ENCODE data around the gene HDHD3. TPM values are rescaled to one million over a fixed set of nuclear protein-coding genes. Genes with fewer than 3 reads are reported as not detected.
"Not testable (repeated sequence)": the region's sequence is repeated elsewhere in the genome, so short reads cannot be mapped to it uniquely, and the experiment has no call there.

The HDHD3 gene
- total RNA-seq, 2 donors from 2014 or later = 17.6 to 30.1 TPM

GRCh38 chr9:113388833-113389232, 12.0 kb upstream of the HDHD3 start:
- no peaks in the 10 kb centered on the region for H3K9me3 ChIP-seq
- no peak overlapping the region for H3K27ac ChIP-seq
- H3K4me1 ChIP-seq (ENCODE audit: control insufficient read depth in 1 of 2, low read depth in 2 of 2) = no peaks in the 10 kb centered on the region
- no peak for DNase-seq (ENCODE audit: low spot score)
- no peaks in the 10 kb centered on the region for H3K27me3 ChIP-seq (replicated peaks; ENCODE audit: insufficient read depth)
- peaks cover 40% of the 10 kb centered on the region for H3K36me3 ChIP-seq
- ATAC-seq (ENCODE audit: insufficient number of reproducible peaks, low FRiP score, low read depth) = no peak
- no peak overlapping the region for H3K4me3 ChIP-seq
- TF ChIP-seq CTCF (IDR thresholded peaks at IDR 0.05) = no peak

GRCh38 chr9:113387560-113388230, 10.9 kb upstream of the HDHD3 start:
- DNase-seq (ENCODE audit: low spot score) (no peak), ATAC-seq (ENCODE audit: insufficient number of reproducible peaks, low FRiP score, low read depth) (no peak)
- no peak overlapping the region for H3K4me3 ChIP-seq
- TF ChIP-seq CTCF (IDR thresholded peaks at IDR 0.05) = no peak
- no peaks in the 10 kb centered on the region for H3K4me1 ChIP-seq (ENCODE audit: control insufficient read depth in 1 of 2, low read depth in 2 of 2)
- peaks cover 40% of the 10 kb centered on the region for H3K36me3 ChIP-seq
- H3K27me3 ChIP-seq (replicated peaks; ENCODE audit: insufficient read depth) = no peaks in the 10 kb centered on the region
- H3K9me3 ChIP-seq = no peaks in the 10 kb centered on the region
- no peak overlapping the region for H3K27ac ChIP-seq

- Histone ChIP-seq H3K4me1 (ENCODE audit: control insufficient read depth in 1 of 2, low read depth in 2 of 2) (no peaks in the 10 kb centered on the region), H3K4me3 (no peak overlapping the region), H3K27ac (no peak overlapping the region), H3K9me3 (no peaks in the 10 kb centered on the region), H3K27me3 (replicated peaks; ENCODE audit: insufficient read depth) (no peaks in the 10 kb centered on the region), H3K36me3 (peaks cover 32% of the 10 kb centered on the region)
- no peak for ATAC-seq (ENCODE audit: insufficient number of reproducible peaks, low FRiP score, low read depth)
- no peak for TF ChIP-seq CTCF (IDR thresholded peaks at IDR 0.05)
- DNase-seq (ENCODE audit: low spot score) = no peak
Measured at GRCh38 chr9:113386571-113387393, 10.0 kb upstream of the HDHD3 start.

GRCh38 chr9:113381909-113382411, 5.2 kb upstream of the HDHD3 start:
- Histone ChIP-seq H3K27ac (no peak overlapping the region), H3K27me3 (replicated peaks; ENCODE audit: insufficient read depth) (no peaks in the 10 kb centered on the region), H3K4me1 (ENCODE audit: control insufficient read depth in 1 of 2, low read depth in 2 of 2) (peaks cover 0 to 4% of the 10 kb centered on the region in 2 donors), H3K36me3 (no peaks in the 10 kb centered on the region), H3K9me3 (no peaks in the 10 kb centered on the region), H3K4me3 (no peak overlapping the region)
- no peak for TF ChIP-seq CTCF (IDR thresholded peaks at IDR 0.05)
- DNase-seq (ENCODE audit: low spot score) (no peak), ATAC-seq (ENCODE audit: insufficient number of reproducible peaks, low FRiP score, low read depth) (no peak)

- not testable (repeated sequence) for H3K27ac ChIP-seq; H3K9me3 ChIP-seq; H3K4me1 ChIP-seq (ENCODE audit: control insufficient read depth in 1 of 2, low read depth in 2 of 2); H3K27me3 ChIP-seq (replicated peaks; ENCODE audit: insufficient read depth); H3K36me3 ChIP-seq; DNase-seq (ENCODE audit: low spot score); H3K4me3 ChIP-seq; ATAC-seq (ENCODE audit: insufficient number of reproducible peaks, low FRiP score, low read depth)
Measured at GRCh38 chr9:113381441-113381840, 4.7 kb upstream of the HDHD3 start.

Measured in thoracic aorta (tissue), 2 donors.